DOHH2 (cell line): ENCODE results near the gene USP34.

Experiments
- H3F3A ChIP-seq: fragments of 200-600 bp; sonication (generic), shearing (Covaris generic); 2 replicates; pipeline ENCODE4 v1.6.0; 2016; ENCODE audit warnings: antibody characterized with exemption, mild to moderate bottlenecking; ENCODE audit not compliant: control insufficient read depth, insufficient read depth
- H3K27ac ChIP-seq: fragments of 200-600 bp; sonication (generic); 2 replicates; pipeline ENCODE4 v1.5.1; 2014; ENCODE audit warnings: low read depth, mild to moderate bottlenecking, low read length, moderate library complexity
- H3K27me3 ChIP-seq: fragments of 200-600 bp; sonication (generic); 2 replicates; pipeline ENCODE4 v1.6.1; 2014; ENCODE audit warnings: mild to moderate bottlenecking, low read length, mixed read lengths; ENCODE audit not compliant: control insufficient read depth
- H3K36me3 ChIP-seq: fragments of 200-600 bp; sonication (generic); 2 replicates; pipeline ENCODE4 v1.6.1; 2014; ENCODE audit warnings: mild to moderate bottlenecking, low read length, moderate library complexity, mixed read lengths; ENCODE audit not compliant: control insufficient read depth
- H3K4me1 ChIP-seq: fragments of 200-600 bp; sonication (generic); 2 replicates; pipeline ENCODE4 v1.6.1; 2014; ENCODE audit warnings: mild to moderate bottlenecking, low read length, mixed read lengths; ENCODE audit not compliant: control insufficient read depth
- H3K4me2 ChIP-seq: fragments of 200-600 bp; sonication (generic); 2 replicates; pipeline ENCODE4 v1.6.0; 2014; ENCODE audit warnings: mild to moderate bottlenecking, low read length, moderate library complexity
- H3K4me3 ChIP-seq: fragments of 200-600 bp; sonication (generic); 2 replicates; pipeline ENCODE4 v1.5.1; 2014; ENCODE audit warnings: mild to moderate bottlenecking, low read length, mixed read lengths
- H3K79me2 ChIP-seq: fragments of 200-600 bp; sonication (generic); 2 replicates; pipeline ENCODE4 v1.6.1; 2014; ENCODE audit warnings: mild to moderate bottlenecking, low read length, mixed read lengths; ENCODE audit not compliant: control insufficient read depth
- H3K9me2 ChIP-seq: fragments of 200-600 bp; sonication (generic); replicated peaks from 2 replicates; pipeline ENCODE4 v1.6.1; 2014; ENCODE audit warnings: mild to moderate bottlenecking, low read length, mixed read lengths; ENCODE audit not compliant: control insufficient read depth
- H3K9me3 ChIP-seq: fragments of 200-600 bp; sonication (generic); 2 replicates; pipeline ENCODE4 v1.6.1; 2014; ENCODE audit warnings: antibody characterized with exemption, low read length, mixed read lengths; ENCODE audit not compliant: control insufficient read depth, insufficient read depth
- H4K20me1 ChIP-seq: fragments of 200-600 bp; sonication (generic); 2 replicates; pipeline ENCODE4 v1.6.0; 2014; ENCODE audit warnings: low read depth, mild to moderate bottlenecking, antibody characterized with exemption, low read length, moderate library complexity; ENCODE audit not compliant: control insufficient read depth, insufficient read depth
- CTCF ChIP-seq: fragments of 200-600 bp; sonication (generic); IDR thresholded peaks from one replicate; pipeline ENCODE4 v1.5.1; 2014; ENCODE audit warnings: antibody characterized with exemption, mild to moderate bottlenecking, low read depth, low read length; ENCODE audit not compliant: poor library complexity, severe bottlenecking
- EZH2phosphoT487 ChIP-seq: fragments of 200-600 bp; sonication (generic); IDR thresholded peaks from 2 replicates; pipeline ENCODE4 v1.6.1; 2017; ENCODE audit warnings: borderline replicate concordance, mild to moderate bottlenecking, antibody characterized with exemption, low read length, moderate library complexity, mixed read lengths

The USP34 gene

GRCh38 chr2:61338447-61338846 is 132.4 kb downstream of the USP34 start:
- no peak overlapping the region for H3K27ac ChIP-seq
- H3K36me3 ChIP-seq = peaks cover 87% of the 10 kb centered on the region
- H3K9me2 ChIP-seq = no peaks in the 10 kb centered on the region
- H3K27me3 ChIP-seq = no peaks in the 10 kb centered on the region
- no peaks in the 10 kb centered on the region for H3K79me2 ChIP-seq
- peaks cover 13% of the 10 kb centered on the region; the same call in 1 of the 2 replicates for H3F3A ChIP-seq
- no peak overlapping the region for H3K4me3 ChIP-seq
- no peak overlapping the region for H3K4me2 ChIP-seq
- TF ChIP-seq EZH2phosphoT487 (no peak), CTCF (no peak)
- peaks cover 7% of the 10 kb centered on the region; the same call in 1 of the 2 replicates for H4K20me1 ChIP-seq
- no peaks in the 10 kb centered on the region for H3K9me3 ChIP-seq
- H3K4me1 ChIP-seq = no peaks in the 10 kb centered on the region

DNA sequence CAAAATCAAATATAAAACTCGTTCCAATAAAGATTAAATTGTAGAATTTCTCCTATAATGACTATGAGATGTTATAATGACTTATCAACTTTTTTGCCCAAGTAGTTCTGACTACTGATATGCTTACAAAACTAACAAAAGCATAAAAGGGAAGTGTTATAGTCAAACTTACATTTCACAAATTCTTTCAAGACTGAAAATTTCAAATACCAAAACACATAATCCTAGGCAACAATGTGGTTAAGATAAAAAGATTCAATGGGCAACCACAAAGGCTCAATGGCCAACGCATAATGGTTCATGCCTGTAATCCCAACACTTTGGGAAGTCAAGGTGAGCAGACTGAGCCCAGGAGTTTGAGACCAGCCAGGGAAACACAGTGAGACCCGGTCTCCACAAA is 135.7 kb downstream of the USP34 start:
- Histone ChIP-seq H4K20me1 (0 out of 2 replicates have a peak, but pooled peaks cover 3% of the 10 kb centered on the region), H3K4me1 (no peaks in the 10 kb centered on the region), H3K27ac (no peak overlapping the region), H3K27me3 (no peaks in the 10 kb centered on the region), H3K4me2 (no peak overlapping the region), H3K9me3 (no peaks in the 10 kb centered on the region), H3K36me3 (peaks cover 88% of the 10 kb centered on the region), H3F3A (peaks cover 8% of the 10 kb centered on the region), H3K9me2 (no peaks in the 10 kb centered on the region), H3K79me2 (no peaks in the 10 kb centered on the region), H3K4me3 (no peak overlapping the region)
- TF ChIP-seq EZH2phosphoT487 (no peak), CTCF (no peak)

DNA sequence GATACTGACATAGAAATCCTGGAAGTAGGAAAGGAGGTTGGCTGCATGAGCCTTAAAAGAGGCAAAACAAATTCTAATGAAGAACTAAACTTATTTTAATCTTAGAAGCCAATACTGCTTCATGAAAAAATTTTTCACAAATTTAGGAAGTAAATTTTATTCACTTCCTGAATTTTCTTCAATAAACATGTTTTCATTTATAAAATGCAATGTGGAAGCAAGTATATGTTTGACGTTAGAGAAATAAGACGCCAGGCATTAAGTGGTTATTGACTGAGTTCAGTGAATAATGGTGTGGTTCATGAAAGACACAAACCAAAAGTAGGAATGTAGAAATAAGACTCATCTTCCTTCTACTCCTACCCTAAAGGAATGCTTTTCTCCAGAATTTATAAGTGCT is 136.4 kb downstream of the USP34 start:
- no peaks in the 10 kb centered on the region for H3K27me3 ChIP-seq
- H3K4me2 ChIP-seq = no peak overlapping the region
- peaks cover 89% of the 10 kb centered on the region for H3K36me3 ChIP-seq
- H4K20me1 ChIP-seq = 0 out of 2 replicates have a peak, but pooled peaks cover 3% of the 10 kb centered on the region
- H3K4me1 ChIP-seq = no peaks in the 10 kb centered on the region
- TF ChIP-seq CTCF = no peak
- TF ChIP-seq EZH2phosphoT487 = no peak
- no peaks in the 10 kb centered on the region for H3K79me2 ChIP-seq
- H3F3A ChIP-seq = peaks cover 5% of the 10 kb centered on the region
- no peak overlapping the region for H3K27ac ChIP-seq
- no peaks in the 10 kb centered on the region for H3K9me2 ChIP-seq
- no peaks in the 10 kb centered on the region for H3K9me3 ChIP-seq
- H3K4me3 ChIP-seq = no peak overlapping the region
